Memory B cell (primary cell): ENCODE measurements around the gene CACUL1.

Experiments
- ATAC-seq: fragments of 150-1000 bp; cut with Tn5 transposase; 2 replicates; pipeline ENCODE4 v1.10.0; 2021; ENCODE audit warnings: low read depth, mild to moderate bottlenecking, moderate library complexity
- DNase-seq, 2 donors: peaks; one replicate each; pipeline ENCODE4 v3.0.0; 2022; ENCODE audit warnings: low spot score in 2 of 2
- H3K27ac Mint-ChIP-seq: one replicate; pipeline ENCODE4 v1.8.0; 2022; ENCODE audit warnings: mild to moderate bottlenecking, moderate library complexity, mixed read lengths
- H3K27me3 Mint-ChIP-seq: one replicate; pipeline ENCODE4 v1.8.0; 2022; ENCODE audit warnings: mixed read lengths
- H3K36me3 Mint-ChIP-seq: one replicate; pipeline ENCODE4 v1.8.0; 2022; ENCODE audit warnings: mild to moderate bottlenecking, mixed read lengths
- H3K4me1 Mint-ChIP-seq: one replicate; pipeline ENCODE4 v1.8.0; 2022; ENCODE audit warnings: mixed read lengths
- H3K4me3 Mint-ChIP-seq: one replicate; pipeline ENCODE4 v1.8.0; 2022; ENCODE audit warnings: mild to moderate bottlenecking, moderate library complexity, mixed read lengths
- H3K9me3 Mint-ChIP-seq: one replicate; pipeline ENCODE4 v1.8.0; 2022; ENCODE audit warnings: mixed read lengths

CACUL1 gene

GRCh38 chr10:118778727-118779126 lies 24.0 kb upstream of the CACUL1 start:
- Mint-ChIP-seq H3K27me3 (peaks cover 11% of the 10 kb centered on the region), H3K9me3 (peaks cover 7% of the 10 kb centered on the region), H3K27ac (no peak overlapping the region), H3K4me1 (no peaks in the 10 kb centered on the region), H3K4me3 (no peak overlapping the region), H3K36me3 (peaks cover 2% of the 10 kb centered on the region)
- no peak for ATAC-seq
- DNase-seq = no peak

- peaks cover 11% of the 10 kb centered on the region for H3K27me3 Mint-ChIP-seq
- H3K4me1 Mint-ChIP-seq = no peaks in the 10 kb centered on the region
- peaks cover 2% of the 10 kb centered on the region for H3K36me3 Mint-ChIP-seq
- H3K9me3 Mint-ChIP-seq = peaks cover 7% of the 10 kb centered on the region
- no peak for DNase-seq
- no peak overlapping the region for H3K4me3 Mint-ChIP-seq
- no peak for ATAC-seq
- no peak overlapping the region for H3K27ac Mint-ChIP-seq
These were observed 22.2 kb upstream of the CACUL1 start for GRCh38 chr10:118776960-118777359.

- Mint-ChIP-seq H3K4me3 (no peak overlapping the region), H3K36me3 (peaks cover 2% of the 10 kb centered on the region), H3K4me1 (no peaks in the 10 kb centered on the region), H3K9me3 (peaks cover 7% of the 10 kb centered on the region), H3K27me3 (peaks cover 8% of the 10 kb centered on the region), H3K27ac (no peak overlapping the region)
- ATAC-seq (no peak), DNase-seq (no peak)
These were observed 21.3 kb upstream of the CACUL1 start for GRCh38 chr10:118776033-118776432.

GRCh38 chr10:118775478-118775877 lies 20.7 kb upstream of the CACUL1 start:
- no peak overlapping the region for H3K4me3 Mint-ChIP-seq
- H3K4me1 Mint-ChIP-seq = no peaks in the 10 kb centered on the region
- H3K27ac Mint-ChIP-seq = no peak overlapping the region
- peaks cover 2% of the 10 kb centered on the region for H3K36me3 Mint-ChIP-seq
- peaks cover 7% of the 10 kb centered on the region for H3K9me3 Mint-ChIP-seq
- ATAC-seq (no peak), DNase-seq (no peak)
- H3K27me3 Mint-ChIP-seq = peaks cover 8% of the 10 kb centered on the region

GRCh38 chr10:118773041-118773440 lies 18.3 kb upstream of the CACUL1 start:
- H3K9me3 Mint-ChIP-seq = peaks cover 7% of the 10 kb centered on the region
- H3K4me3 Mint-ChIP-seq = no peak overlapping the region
- H3K36me3 Mint-ChIP-seq = peaks cover 2% of the 10 kb centered on the region
- ATAC-seq = no peak
- H3K4me1 Mint-ChIP-seq = no peaks in the 10 kb centered on the region
- DNase-seq = no peak
- peaks cover 4% of the 10 kb centered on the region for H3K27me3 Mint-ChIP-seq
- no peak overlapping the region for H3K27ac Mint-ChIP-seq

GRCh38 chr10:118771976-118772375 lies 17.2 kb upstream of the CACUL1 start:
- Mint-ChIP-seq H3K27ac (no peak overlapping the region), H3K27me3 (peaks cover 4% of the 10 kb centered on the region), H3K4me3 (no peak overlapping the region), H3K4me1 (no peaks in the 10 kb centered on the region), H3K9me3 (peaks cover 2% of the 10 kb centered on the region), H3K36me3 (no peaks in the 10 kb centered on the region)
- ATAC-seq (no peak), DNase-seq (no peak)

GRCh38 chr10:118769898-118770600 lies 15.3 kb upstream of the CACUL1 start:
- no peaks in the 10 kb centered on the region for H3K9me3 Mint-ChIP-seq
- no peaks in the 10 kb centered on the region for H3K4me1 Mint-ChIP-seq
- H3K27me3 Mint-ChIP-seq = peaks cover 4% of the 10 kb centered on the region
- DNase-seq (no peak), ATAC-seq (no peak)
- H3K36me3 Mint-ChIP-seq = no peaks in the 10 kb centered on the region
- H3K27ac Mint-ChIP-seq = no peak overlapping the region
- no peak overlapping the region for H3K4me3 Mint-ChIP-seq

GRCh38 chr10:118768041-118768919 lies 13.5 kb upstream of the CACUL1 start:
- no peaks in the 10 kb centered on the region for H3K36me3 Mint-ChIP-seq
- no peak overlapping the region for H3K27ac Mint-ChIP-seq
- ATAC-seq = no peak
- DNase-seq = no peak
- H3K9me3 Mint-ChIP-seq = no peaks in the 10 kb centered on the region
- no peak overlapping the region for H3K4me3 Mint-ChIP-seq
- H3K27me3 Mint-ChIP-seq = no peaks in the 10 kb centered on the region
- H3K4me1 Mint-ChIP-seq = no peaks in the 10 kb centered on the region

GRCh38 chr10:118767297-118768040 lies 12.7 kb upstream of the CACUL1 start:
- Mint-ChIP-seq H3K9me3 (no peaks in the 10 kb centered on the region), H3K4me1 (no peaks in the 10 kb centered on the region), H3K27ac (no peak overlapping the region), H3K27me3 (no peaks in the 10 kb centered on the region), H3K4me3 (no peak overlapping the region), H3K36me3 (no peaks in the 10 kb centered on the region)
- ATAC-seq (no peak), DNase-seq (no peak)

GRCh38 chr10:118764195-118764594 lies 9.4 kb upstream of the CACUL1 start:
- no peaks in the 10 kb centered on the region for H3K4me1 Mint-ChIP-seq
- no peaks in the 10 kb centered on the region for H3K9me3 Mint-ChIP-seq
- H3K36me3 Mint-ChIP-seq = no peaks in the 10 kb centered on the region
- H3K27me3 Mint-ChIP-seq = no peaks in the 10 kb centered on the region
- ATAC-seq (no peak), DNase-seq (no peak)
- no peak overlapping the region for H3K4me3 Mint-ChIP-seq
- H3K27ac Mint-ChIP-seq = no peak overlapping the region

- no peak for DNase-seq
- no peaks in the 10 kb centered on the region for H3K9me3 Mint-ChIP-seq
- no peak for ATAC-seq
These were observed 8.6 kb upstream of the CACUL1 start for GRCh38 chr10:118763202-118763988.

GRCh38 chr10:118760265-118760664 lies 5.5 kb upstream of the CACUL1 start:
- Mint-ChIP-seq H3K27me3 (no peaks in the 10 kb centered on the region), H3K4me1 (no peaks in the 10 kb centered on the region), H3K9me3 (no peaks in the 10 kb centered on the region), H3K4me3 (no peak overlapping the region), H3K27ac (no peak overlapping the region), H3K36me3 (no peaks in the 10 kb centered on the region)
- ATAC-seq = no peak
- no peak for DNase-seq

More at GRCh38 chr10:118763202-118763988, 8.6 kb upstream of the CACUL1 start:
- no peak overlapping the region for H3K27ac Mint-ChIP-seq
- H3K4me1 Mint-ChIP-seq = no peaks in the 10 kb centered on the region
- H3K27me3 Mint-ChIP-seq = no peaks in the 10 kb centered on the region
- no peaks in the 10 kb centered on the region for H3K36me3 Mint-ChIP-seq
- H3K4me3 Mint-ChIP-seq = no peak overlapping the region

GRCh38 chr10:118758449-118758848 lies 3.7 kb upstream of the CACUL1 start:
- DNase-seq = no peak
- no peaks in the 10 kb centered on the region for H3K27me3 Mint-ChIP-seq
- no peaks in the 10 kb centered on the region for H3K36me3 Mint-ChIP-seq
- no peak for ATAC-seq
- H3K4me1 Mint-ChIP-seq = peaks cover 7% of the 10 kb centered on the region
- no peaks in the 10 kb centered on the region for H3K9me3 Mint-ChIP-seq
- H3K27ac Mint-ChIP-seq = no peak overlapping the region
- no peak overlapping the region for H3K4me3 Mint-ChIP-seq
